Measurements from ENCODE around the gene RMP24.
"Not testable (repeated sequence)": the region's sequence is repeated elsewhere in the genome, so short reads cannot be mapped to it uniquely, and the experiment has no call there.

The RMP24 gene

DNA sequence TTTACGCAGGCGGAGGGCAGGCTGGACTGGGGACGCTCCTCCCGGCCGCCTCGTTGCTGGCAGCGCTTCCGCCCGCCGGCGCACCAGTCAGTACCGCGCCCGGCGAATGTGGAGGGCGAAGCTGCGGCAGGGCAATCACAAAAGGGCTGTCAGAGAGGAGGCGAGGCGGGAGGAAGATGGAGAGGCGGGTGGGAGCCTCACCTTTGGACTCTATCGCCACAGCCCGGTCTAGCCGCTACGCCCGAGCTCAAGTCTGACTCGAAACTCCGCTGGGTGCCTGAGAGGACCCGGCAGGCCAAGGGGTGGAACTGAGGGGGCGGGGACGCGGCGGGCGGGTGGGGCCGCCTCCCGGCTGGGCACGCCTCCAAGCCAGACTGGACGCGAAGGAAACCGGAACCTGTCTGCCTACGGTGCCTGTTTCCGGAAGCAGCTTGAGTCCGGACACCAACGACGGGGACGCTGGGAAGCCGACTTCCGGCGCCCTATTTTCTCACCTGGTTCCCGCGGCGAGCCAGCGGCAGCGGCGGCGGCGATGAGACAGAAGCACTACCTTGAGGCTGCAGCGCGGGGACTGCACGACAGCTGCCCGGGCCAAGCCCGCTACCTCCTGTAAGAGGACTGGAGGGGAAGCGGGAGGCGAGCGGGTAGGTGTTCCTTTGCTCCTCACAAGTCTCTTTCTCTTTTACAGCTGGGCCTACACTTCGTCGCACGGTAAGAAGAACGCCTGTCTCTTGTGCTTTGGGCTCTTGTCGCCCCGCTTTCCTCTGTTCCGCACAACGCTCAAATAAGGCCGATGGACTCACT lies at the start of gene RMP24:
RMP24 (plus strand) TSS at position 483 of the 804 bp plus-strand sequence.
- peak; percentile 91 for DNase-seq (ENCODE audit: low spot score)

DNA sequence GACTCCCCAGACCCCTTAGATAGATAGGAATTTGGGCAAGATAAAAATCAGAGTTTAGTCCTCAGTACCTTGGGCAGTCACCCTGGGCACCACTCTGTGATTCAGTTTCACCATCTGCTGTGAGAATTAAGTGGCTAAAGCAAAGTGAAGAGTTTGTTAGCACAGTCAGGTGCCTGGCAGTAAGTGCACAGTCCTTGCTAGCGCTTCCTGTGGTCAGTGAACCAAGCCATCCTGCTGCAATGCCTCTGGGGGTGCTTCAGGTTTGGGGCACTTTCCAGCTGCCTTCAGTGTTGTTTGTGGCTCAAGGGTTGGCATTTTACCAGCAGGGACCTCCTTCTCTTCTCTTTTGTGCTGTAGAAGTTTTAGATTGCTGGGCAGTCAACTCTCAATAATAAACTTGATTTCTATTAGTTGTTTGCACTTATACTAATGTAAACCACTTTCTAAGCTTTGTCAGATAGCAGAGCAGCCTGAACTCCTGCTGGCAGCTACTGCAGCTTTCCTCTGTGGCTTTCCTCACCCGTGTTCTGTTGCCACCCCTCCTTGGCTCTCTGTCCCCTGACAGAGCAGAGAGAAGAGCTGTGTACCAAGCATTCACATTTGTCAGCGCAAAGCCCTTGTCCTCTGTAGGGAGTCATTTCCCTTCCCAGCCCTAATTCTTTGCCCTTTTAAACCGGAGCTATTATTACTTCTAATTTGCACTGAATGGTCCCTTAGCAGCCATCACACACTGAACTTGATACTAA lies 48.4 kb upstream of the RMP24 start:
- DNase-seq (ENCODE audit: low spot score), result no peak

- no peak for DNase-seq (ENCODE audit: low spot score)
Observed at GRCh38 chr18:35926884-35927283, 45.6 kb upstream of the RMP24 start.

GRCh38 chr18:35927430-35927829 lies 45.0 kb upstream of the RMP24 start:
- no peak for DNase-seq (ENCODE audit: low spot score)

GRCh38 chr18:35933982-35934381 lies 38.5 kb upstream of the RMP24 start:
- DNase-seq (ENCODE audit: low spot score), result peak; percentile 83

DNA sequence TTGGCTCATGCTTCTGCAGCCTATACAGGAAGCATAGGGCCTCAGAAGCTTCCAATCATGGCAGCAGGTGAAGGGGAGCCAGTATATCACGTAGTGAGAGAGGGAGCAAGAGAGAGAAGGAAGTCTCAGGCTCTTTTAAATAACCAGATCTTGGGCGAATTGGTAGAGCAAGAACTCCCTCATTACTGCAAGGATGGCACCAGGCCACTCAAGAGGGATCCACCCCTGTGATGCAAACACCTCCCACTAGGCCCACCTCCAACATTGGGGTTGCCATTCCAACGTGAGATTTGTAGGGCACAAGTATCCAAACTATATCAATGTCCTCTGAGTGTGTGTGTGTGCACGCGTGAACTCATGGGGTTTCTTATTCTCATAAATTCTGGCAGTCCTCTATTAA lies 37.6 kb upstream of the RMP24 start:
- no peak for DNase-seq (ENCODE audit: low spot score)

DNA sequence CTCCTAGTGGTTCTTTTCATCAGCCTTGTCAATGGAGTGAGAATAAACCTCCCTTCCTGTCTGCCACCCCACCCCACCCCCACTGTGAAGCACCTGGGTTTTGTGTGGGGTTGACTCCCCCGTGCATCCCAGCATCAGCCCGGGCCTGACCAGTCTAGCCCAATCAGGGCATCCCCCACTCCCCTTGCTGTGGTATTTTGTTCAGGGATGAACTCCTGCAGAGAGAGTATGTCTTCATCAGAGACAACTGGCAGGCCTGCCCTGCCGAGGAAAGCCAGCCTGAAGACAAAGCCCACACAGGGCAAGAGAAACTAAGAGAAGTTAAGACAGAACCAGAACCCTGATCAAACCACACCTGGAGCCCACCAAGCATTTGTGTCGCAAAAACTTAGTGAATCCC lies 36.7 kb upstream of the RMP24 start:
- DNase-seq (ENCODE audit: low spot score), result no peak

DNA sequence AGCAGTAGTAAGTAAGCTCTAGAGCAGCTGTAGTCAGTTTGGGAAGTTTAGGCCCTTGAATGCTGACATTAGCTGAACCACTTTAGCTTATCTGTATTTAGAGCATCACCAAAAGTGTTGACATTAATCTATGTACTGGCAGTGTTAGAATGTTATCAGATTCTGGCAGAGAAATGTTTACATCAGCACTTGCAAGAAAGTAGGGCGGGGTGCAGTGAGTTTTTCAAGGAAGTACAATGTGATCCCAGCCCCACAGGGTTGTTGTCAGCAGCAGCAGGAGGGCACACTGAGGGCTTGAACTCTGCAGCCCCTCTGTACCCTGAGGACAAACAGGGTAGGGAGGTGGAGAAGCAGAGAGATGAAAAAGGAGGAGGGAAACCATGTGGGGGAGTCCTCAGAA lies 35.5 kb upstream of the RMP24 start:
- no peak for DNase-seq (ENCODE audit: low spot score)

DNA sequence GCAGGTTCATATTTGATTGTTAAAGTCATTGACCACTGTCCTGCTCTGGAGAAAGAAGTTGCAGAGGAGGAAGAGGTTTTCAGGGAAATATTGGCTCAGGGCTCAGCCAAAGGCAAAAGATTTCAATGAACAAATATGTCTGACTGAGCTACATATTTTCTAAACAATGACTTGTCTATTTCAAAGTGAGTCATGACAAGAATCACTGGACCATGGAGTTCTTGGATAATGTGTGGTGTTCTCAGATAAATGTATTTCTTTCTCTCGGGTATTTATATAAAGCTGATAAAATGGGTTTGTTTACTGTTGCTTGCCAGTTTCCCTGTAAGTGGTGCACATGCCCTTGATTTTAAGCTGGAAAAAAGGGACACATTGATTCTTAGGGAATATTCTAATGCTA lies 34.3 kb upstream of the RMP24 start:
- peak; percentile 18 for DNase-seq (ENCODE audit: low spot score)

DNA sequence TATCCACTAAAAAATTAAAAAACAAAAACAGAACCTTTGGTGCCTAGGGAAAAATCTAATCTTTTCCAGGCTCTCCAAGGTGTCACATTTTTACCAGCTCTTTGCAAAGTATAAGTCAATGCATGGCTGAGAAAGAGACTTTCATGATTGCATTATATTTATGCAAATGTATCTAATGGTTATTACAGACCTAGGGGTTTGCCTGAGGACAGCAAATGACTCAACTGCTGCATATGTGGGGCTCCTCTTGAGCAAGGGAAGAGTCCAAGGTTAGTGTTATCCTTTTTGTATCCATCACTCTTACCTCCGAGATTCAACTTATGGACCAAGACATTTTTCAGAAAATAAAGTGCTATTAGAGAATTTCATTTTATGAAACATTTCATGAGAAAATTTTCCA lies 33.9 kb upstream of the RMP24 start:
- no peak for DNase-seq (ENCODE audit: low spot score)

DNA sequence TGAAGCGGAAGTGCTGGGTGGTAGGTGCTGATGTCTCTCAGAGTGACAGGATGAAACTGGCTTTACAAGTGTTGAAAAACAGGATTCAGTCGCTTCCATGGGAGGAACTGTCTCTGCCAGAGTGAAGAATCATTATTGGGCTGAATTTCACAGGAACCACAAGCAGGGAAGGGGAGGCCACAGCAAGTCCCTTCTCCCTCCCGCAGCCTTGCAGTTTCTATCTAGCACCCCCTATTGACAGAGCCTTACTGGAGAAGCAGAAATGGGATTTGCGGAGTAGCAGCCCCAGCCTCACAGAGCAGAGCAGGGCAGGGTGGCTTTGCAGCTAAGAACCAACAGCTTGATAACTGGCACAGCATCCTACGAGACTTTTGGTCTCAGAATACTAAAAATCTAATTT lies 33.3 kb upstream of the RMP24 start:
- DNase-seq (ENCODE audit: low spot score), result no peak

GRCh38 chr18:35941299-35941698 lies 31.2 kb upstream of the RMP24 start:
- peak; percentile 42 for DNase-seq (ENCODE audit: low spot score)

DNA sequence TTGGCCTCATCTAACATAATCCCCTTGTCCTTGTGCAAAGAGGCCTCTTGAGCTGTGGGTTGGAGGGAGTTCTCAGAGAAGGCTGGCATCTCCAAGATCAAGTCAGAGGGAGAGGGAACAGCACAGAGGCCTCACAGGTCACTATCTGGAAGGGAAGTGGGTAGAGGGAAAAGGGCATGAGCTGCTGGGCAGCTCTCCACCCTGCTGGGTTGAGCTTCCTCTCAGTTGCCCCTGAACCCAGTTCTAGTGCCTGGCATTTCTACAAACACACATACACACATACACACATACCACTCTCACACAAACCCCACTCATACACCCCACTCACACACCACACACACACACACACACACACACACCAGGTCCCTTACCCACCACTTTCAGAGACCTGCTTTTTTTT lies 30.3 kb upstream of the RMP24 start:
- DNase-seq (ENCODE audit: low spot score), result no peak

DNA sequence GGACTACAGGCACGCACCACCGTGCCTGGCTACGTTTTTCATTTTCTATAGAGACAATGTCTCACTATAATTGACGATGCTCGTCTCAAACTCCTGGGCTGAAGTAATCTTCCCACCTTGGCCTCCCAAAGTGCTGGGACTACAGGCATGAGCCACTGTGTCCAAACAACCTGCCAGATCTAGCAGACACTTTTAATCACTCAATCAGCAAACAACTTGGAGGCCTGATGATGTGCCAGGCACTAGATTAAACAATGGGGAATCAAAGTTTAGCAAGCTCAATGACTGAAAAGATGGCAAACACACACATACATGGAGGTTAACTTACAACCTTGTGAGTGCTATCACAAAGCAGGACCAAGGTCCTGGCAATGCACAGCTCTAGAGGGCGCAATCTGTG lies 29.8 kb upstream of the RMP24 start:
- no peak for DNase-seq (ENCODE audit: low spot score)

- DNase-seq (ENCODE audit: low spot score), result no peak
Observed at GRCh38 chr18:35948080-35948479, 24.4 kb upstream of the RMP24 start.

GRCh38 chr18:35949090-35949489 lies 23.4 kb upstream of the RMP24 start:
- DNase-seq (ENCODE audit: low spot score), result no peak

GRCh38 chr18:35949903-35950627 lies 22.4 kb upstream of the RMP24 start:
- no peak for DNase-seq (ENCODE audit: low spot score)

DNA sequence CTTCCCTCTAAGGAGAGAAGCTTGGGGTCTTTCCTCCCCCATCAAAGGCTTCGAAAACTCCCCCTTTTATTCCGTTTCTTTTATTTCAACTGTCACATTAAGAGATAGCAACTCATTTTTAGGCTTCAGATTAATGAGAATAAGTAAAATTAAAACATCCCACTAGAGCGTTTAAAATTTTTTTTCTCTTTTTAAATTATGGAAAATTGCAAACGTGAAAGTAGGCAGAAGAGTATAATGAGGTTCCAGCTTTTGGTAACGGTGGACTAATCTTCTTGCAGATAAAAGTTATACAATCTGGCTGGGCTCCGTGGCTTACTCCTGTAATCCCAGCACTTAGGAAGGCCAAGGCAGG lies 21.9 kb upstream of the RMP24 start:
- no peak for DNase-seq (ENCODE audit: low spot score)

- no peak for DNase-seq (ENCODE audit: low spot score)
Observed at GRCh38 chr18:35953688-35954087, 18.8 kb upstream of the RMP24 start.

DNA sequence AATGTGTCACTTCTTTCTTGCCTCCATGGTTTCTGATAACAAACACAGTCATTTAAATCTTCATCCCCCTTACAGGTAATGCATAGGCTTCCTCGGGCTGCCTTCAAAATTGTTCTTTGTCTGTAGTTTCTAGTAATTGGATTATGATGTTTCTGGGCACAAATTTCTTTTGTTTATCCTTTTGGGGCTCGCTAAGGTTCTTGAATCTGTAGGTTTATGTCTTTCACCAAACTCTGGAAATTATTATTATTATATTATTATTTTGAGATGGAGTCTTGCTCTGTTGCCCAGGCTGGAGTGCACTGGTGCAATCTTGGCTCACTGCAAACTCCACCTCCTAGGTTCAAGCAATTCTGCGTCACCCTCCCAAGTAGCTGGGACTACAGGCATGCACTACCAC lies 16.3 kb upstream of the RMP24 start:
- DNase-seq (ENCODE audit: low spot score), result no peak

DNA sequence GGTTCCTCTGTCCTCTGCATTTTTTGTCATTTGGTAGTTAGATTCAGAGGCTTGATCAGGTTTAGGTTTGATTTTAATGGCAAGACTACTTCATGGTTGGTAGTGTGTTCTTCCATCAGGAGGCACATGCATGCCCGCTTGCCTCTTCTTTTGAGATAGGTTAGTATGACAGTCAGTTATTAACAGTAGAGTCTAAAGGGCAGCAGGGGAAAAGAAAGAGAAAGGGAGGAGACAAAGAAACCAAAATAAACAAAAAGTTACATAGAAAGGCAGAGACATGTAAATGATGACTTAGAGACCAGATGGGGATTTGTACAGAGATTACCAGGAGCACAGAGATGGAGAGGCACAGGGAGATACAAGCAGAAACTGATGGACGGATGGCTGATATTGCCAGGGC lies 10.2 kb upstream of the RMP24 start:
- DNase-seq (ENCODE audit: low spot score), result no peak

DNA sequence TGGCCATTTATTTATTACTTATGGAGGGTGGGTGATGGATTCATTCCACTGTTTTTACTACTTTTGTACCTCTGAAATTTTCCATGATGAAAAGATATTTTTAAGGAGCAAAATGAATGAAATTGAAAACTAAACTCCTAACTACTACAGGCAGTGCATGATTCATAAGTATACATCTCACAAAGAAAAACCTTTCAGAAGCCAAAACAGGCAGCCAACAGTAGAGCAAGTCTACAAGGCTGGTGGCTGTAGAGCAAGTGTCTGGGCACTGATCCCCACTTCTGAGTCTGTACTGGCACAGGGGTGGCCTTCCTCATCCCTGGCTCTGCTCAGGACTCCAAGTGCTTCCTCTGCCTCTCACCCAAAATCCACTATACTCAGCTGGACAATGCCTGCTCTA lies 8.2 kb upstream of the RMP24 start:
- DNase-seq (ENCODE audit: low spot score), result no peak

- DNase-seq (ENCODE audit: low spot score), result not testable (repeated sequence)
Observed at GRCh38 chr18:35967866-35968265, 4.6 kb upstream of the RMP24 start.

Measured in SW480 (cell line).